ENCODE data around the gene RAD51AP2. TPM values are rescaled to one million over a fixed set of nuclear protein-coding genes. Genes with fewer than 3 reads are reported as not detected.

The RAD51AP2 gene
- total and polyA plus RNA-seq, 2 of the 13 experiments (the other 11 are each of a cell fraction or from before 2014, with no cell fraction given) = 0.11 to 0.12 TPM

DNA sequence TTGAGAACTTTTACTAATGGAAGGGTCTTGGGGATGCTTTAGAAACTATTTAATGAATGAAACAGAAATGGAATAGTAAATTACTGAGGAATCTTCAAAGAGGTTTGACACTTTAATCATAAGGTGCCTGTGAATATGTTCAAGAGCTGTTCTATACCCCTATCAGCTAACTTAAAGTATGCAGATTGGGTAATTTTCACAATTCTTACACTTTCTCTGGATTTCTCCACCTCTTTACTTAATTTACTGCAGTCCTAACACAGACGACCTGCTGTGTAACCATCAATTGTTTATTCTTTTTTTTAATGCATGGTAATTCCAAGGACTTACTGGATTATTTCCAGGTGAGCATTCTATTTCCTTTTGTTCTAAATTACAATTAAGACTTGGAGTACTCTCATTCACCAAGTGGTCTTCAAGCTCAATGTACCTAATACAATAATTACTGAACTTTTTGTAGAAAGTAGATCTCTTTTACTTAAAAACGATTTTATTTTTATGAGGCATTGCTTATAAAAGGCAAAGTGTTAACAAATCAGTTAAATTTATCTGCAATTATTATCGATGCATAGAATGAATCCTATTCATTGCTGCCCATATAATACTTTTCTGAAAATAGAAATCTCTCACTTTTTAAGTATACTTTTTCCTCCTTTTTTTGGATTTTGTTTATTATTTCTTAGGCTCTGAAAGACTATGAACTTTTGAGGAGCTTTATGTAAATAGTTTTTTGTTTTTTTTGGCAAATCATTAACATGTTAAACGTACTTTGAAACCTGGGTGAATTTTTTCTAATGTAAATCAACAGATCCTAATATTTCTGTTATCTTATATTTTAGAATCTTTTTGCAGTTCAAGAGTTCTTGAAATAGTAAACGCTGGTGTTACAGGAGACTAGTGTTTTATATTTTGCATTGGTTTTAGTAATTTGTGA lies 27.7 kb upstream of the RAD51AP2 start:
- peak overlapping the region; percentile 94 for H3K27ac ChIP-seq (ENCODE audit: extremely low read length, insufficient read depth, low read length)
- ChIA-PET CTCF (ENCODE audit: low intra/inter-chr PET ratio, low total read pairs) (no interaction called here), POLR2A (interaction anchor here (1.0 to 2.3 kb wide), 5 partner anchors 8 to 48 kb away, joined by 3 to 15 read pairs (median 5); no protein-coding TSS in a partner anchor)
- BruUV-seq (replicated peaks) = TSS peak; percentile 83
- in situ Hi-C loops (cut with HindIII; ENCODE audit: extremely low pct_ligation_motif_present, low pct_unique_long_range_greater_than_20kb) (loop anchor here (10.0 kb wide), 2 partner anchors 49 to 209 kb away; partner anchors contain the start of genes GEN1 and SMC6), intact Hi-C loops (cut with micrococcal nuclease; ENCODE audit: unreplicated experiment) (no loop called here)
- H2AFZ ChIP-seq (ENCODE audit: low read length) = no peak overlapping the region
- ATAC-seq (peak; percentile 26; the same call in 1 of the 3 replicates), DNase-seq (ENCODE audit: low spot score) (peak; percentile 73), FAIRE-seq (no peak)
- no peaks in the 10 kb centered on the region for H3K9me3 ChIP-seq (ENCODE audit: low read length)
- H3K79me2 ChIP-seq (ENCODE audit: insufficient read depth, low read length) = peaks cover 99% of the 10 kb centered on the region
- H3K4me3 ChIP-seq (replicated peaks in 1 of 3; ENCODE audit: insufficient read depth in 1 of 3, low read depth in 2 of 3, low read length in 3 of 3) = peak overlapping the region; percentile 42 to 59 (median 50); a peak in 5 of 6 replicates
- peaks cover 0 to 3% of the 10 kb centered on the region in 2 experiments; a peak in 1 of 5 replicates for H3K27me3 ChIP-seq (ENCODE audit: control insufficient read depth in 1 of 2, insufficient read depth in 2 of 2, low read length in 2 of 2)
- H3K9ac ChIP-seq (ENCODE audit: insufficient read depth, low read depth, low read length) = peak overlapping the region; percentile 69
- WGBS (ENCODE audit: low lambda C conversion rate) = under 1% methylated on average over 5 of the region's 5 CpGs
- H4K20me1 ChIP-seq (ENCODE audit: insufficient read depth, low read length) = no peaks in the 10 kb centered on the region
- H3K36me3 ChIP-seq (replicated peaks in 1 of 2; ENCODE audit: control insufficient read depth in 1 of 2, insufficient read depth in 2 of 2, low read length in 2 of 2) = peaks cover 6 to 8% of the 10 kb centered on the region in 2 experiments; a peak in 4 of 5 replicates
- H3K4me1 ChIP-seq (ENCODE audit: insufficient read depth, low read length) = peaks cover 82% of the 10 kb centered on the region
- H3K4me2 ChIP-seq (ENCODE audit: low read depth, low read length) = peak overlapping the region; percentile 97
- TF ChIP-seq ZBTB20 (CRISPR knock-in tag; IDR thresholded peaks at IDR 0.05; ENCODE audit: borderline replicate concordance, low read depth) (no peak), NCOA2 (CRISPR knock-in tag; IDR thresholded peaks at IDR 0.05) (peak; percentile 72; the same call in 1 of the 2 replicates), RBAK (CRISPR knock-in tag; IDR thresholded peaks at IDR 0.05) (no peak), MBNL3 (CRISPR knock-in tag; conservative IDR thresholded peaks at IDR 0.05) (no peak), EP300 (IDR thresholded peaks at IDR 0.05; ENCODE audit: low read depth in 2 of 2, low read length in 2 of 2) (peak in 1 of 2 experiments; percentile 73; a peak in 2 of 4 replicates), EP300 (CRISPR knock-in tag; IDR thresholded peaks at IDR 0.05; ENCODE audit: borderline replicate concordance) (no peak), PPARG (CRISPR knock-in tag; conservative IDR thresholded peaks at IDR 0.05) (0 out of 2 replicates have a peak, but pooled peaks have one; percentile 55), ARNT2 (CRISPR knock-in tag; IDR thresholded peaks at IDR 0.05; ENCODE audit: low read depth) (no peak), STAG1 (CRISPR knock-in tag; IDR thresholded peaks at IDR 0.05) (no peak), KIAA2018 (CRISPR knock-in tag; IDR thresholded peaks at IDR 0.05; ENCODE audit: borderline replicate concordance) (no peak), HDAC2 (CRISPR knock-in tag; IDR thresholded peaks at IDR 0.05) (no peak)
- TF ChIP-seq, protein P1, sequence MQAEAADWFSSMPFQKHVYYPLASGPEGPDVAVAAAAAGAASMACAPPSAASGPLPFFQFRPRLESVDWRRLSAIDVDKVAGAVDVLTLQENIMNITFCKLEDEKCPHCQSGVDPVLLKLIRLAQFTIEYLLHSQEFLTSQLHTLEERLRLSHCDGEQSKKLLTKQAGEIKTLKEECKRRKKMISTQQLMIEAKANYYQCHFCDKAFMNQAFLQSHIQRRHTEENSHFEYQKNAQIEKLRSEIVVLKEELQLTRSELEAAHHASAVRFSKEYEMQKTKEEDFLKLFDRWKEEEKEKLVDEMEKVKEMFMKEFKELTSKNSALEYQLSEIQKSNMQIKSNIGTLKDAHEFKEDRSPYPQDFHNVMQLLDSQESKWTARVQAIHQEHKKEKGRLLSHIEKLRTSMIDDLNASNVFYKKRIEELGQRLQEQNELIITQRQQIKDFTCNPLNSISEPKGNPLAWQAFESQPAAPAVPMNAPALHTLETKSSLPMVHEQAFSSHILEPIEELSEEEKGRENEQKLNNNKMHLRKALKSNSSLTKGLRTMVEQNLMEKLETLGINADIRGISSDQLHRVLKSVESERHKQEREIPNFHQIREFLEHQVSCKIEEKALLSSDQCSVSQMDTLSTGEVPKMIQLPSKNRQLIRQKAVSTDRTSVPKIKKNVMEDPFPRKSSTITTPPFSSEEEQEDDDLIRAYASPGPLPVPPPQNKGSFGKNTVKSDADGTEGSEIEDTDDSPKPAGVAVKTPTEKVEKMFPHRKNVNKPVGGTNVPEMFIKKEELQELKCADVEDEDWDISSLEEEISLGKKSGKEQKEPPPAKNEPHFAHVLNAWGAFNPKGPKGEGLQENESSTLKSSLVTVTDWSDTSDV (CRISPR knock-in tag; IDR thresholded peaks at IDR 0.05) = no peak

Data from HepG2 (cell line).